ENCODE measurements around the gene TEAD1. TPM values are rescaled to one million over a fixed set of nuclear protein-coding genes. Genes with fewer than 3 reads are reported as not detected.

TEAD1 gene
- total RNA-seq, 2 experiments from 2014 or later: 0.59 to 0.65 TPM

- ChIA-PET POLR2A (no interaction called here), CTCF (interaction anchor here (0.7 kb wide), 1 partner anchor 765 kb away, joined by 3 read pairs; no protein-coding TSS in a partner anchor)
- Mint-ChIP-seq H3K9me3 (ENCODE audit: low read depth) (no peaks in the 10 kb centered on the region), H3K4me3 (no peak overlapping the region), H3K36me3 (ENCODE audit: low read depth) (no peaks in the 10 kb centered on the region), H3K27me3 (peaks cover 58% of the 10 kb centered on the region), H3K4me1 (no peaks in the 10 kb centered on the region), H3K27ac (no peak overlapping the region)
- no peak for ATAC-seq
- no peak for DNase-seq
- intact Hi-C loops (cut with DNase I, micrococcal nuclease): no loop called here
Measured at GRCh38 chr11:12667646-12668045, 6.6 kb upstream of the TEAD1 start.

GRCh38 chr11:12668166-12668565 lies 6.1 kb upstream of the TEAD1 start:
- ChIA-PET CTCF (interaction anchor here (0.7 kb wide), 1 partner anchor 766 kb away, joined by 3 read pairs; no protein-coding TSS in a partner anchor), POLR2A (no interaction called here)
- no peak overlapping the region for H3K4me3 Mint-ChIP-seq
- H3K9me3 Mint-ChIP-seq (ENCODE audit: low read depth): no peaks in the 10 kb centered on the region
- H3K36me3 Mint-ChIP-seq (ENCODE audit: low read depth): no peaks in the 10 kb centered on the region
- ATAC-seq: no peak
- intact Hi-C loops (cut with DNase I, micrococcal nuclease): no loop called here
- no peaks in the 10 kb centered on the region for H3K4me1 Mint-ChIP-seq
- no peak overlapping the region for H3K27ac Mint-ChIP-seq
- peaks cover 61% of the 10 kb centered on the region for H3K27me3 Mint-ChIP-seq
- no peak for DNase-seq

- CTCF ChIA-PET: no interaction called here
- Mint-ChIP-seq H3K27me3 (peaks cover 57% of the 10 kb centered on the region), H3K36me3 (ENCODE audit: low read depth) (no peaks in the 10 kb centered on the region), H3K9me3 (ENCODE audit: low read depth) (no peaks in the 10 kb centered on the region), H3K4me3 (no peak overlapping the region), H3K27ac (no peak overlapping the region), H3K4me1 (peaks cover 5% of the 10 kb centered on the region)
- POLR2A ChIA-PET: no interaction called here
- intact Hi-C loops (cut with DNase I, micrococcal nuclease): loop anchor here (5.0 to 10.0 kb wide), 5 partner anchors 215 to 1045 kb away; partner anchors contain the start of genes GALNT18 (in 1 of the 2), MICAL2 (in 1 of the 2) and USP47 (in 1 of the 2)
- no peak for ATAC-seq
- DNase-seq: no peak
Measured at GRCh38 chr11:12669930-12670329, 4.3 kb upstream of the TEAD1 start.

- no peak for ATAC-seq
- CTCF ChIA-PET: interaction anchor here (0.7 to 0.9 kb wide), 2 partner anchors 135 to 217 kb away, joined by 3 read pairs; no protein-coding TSS in a partner anchor
- Mint-ChIP-seq H3K9me3 (ENCODE audit: low read depth) (no peaks in the 10 kb centered on the region), H3K27me3 (peaks cover 56% of the 10 kb centered on the region), H3K4me1 (peaks cover 7% of the 10 kb centered on the region), H3K4me3 (no peak overlapping the region), H3K27ac (no peak overlapping the region), H3K36me3 (ENCODE audit: low read depth) (no peaks in the 10 kb centered on the region)
- DNase-seq: no peak
- intact Hi-C loops (cut with DNase I, micrococcal nuclease): loop anchor here (5.0 to 10.0 kb wide), 5 partner anchors 213 to 1047 kb away; partner anchors contain the start of genes GALNT18 (in 1 of the 2), MICAL2 (in 1 of the 2) and USP47 (in 1 of the 2)
- POLR2A ChIA-PET: no interaction called here
Measured at GRCh38 chr11:12671370-12671769, 2.9 kb upstream of the TEAD1 start.

GRCh38 chr11:12673601-12673923 lies 659 bp upstream of the TEAD1 start:
- peaks cover 63% of the 10 kb centered on the region for H3K27me3 Mint-ChIP-seq
- peak overlapping the region; percentile 70 for H3K4me3 Mint-ChIP-seq
- H3K27ac Mint-ChIP-seq: no peak overlapping the region
- peaks cover 7% of the 10 kb centered on the region for H3K4me1 Mint-ChIP-seq
- ChIA-PET CTCF (interaction anchor here (1.4 kb wide), 1 partner anchor 215 kb away, joined by 4 read pairs; no protein-coding TSS in a partner anchor), POLR2A (interaction anchor here (0.6 kb wide), 1 partner anchor 726 kb away, joined by 3 read pairs; no protein-coding TSS in a partner anchor)
- intact Hi-C loops (cut with DNase I, micrococcal nuclease): loop anchor here (5.0 to 10.0 kb wide), 5 partner anchors 211 to 1049 kb away; partner anchors contain the start of genes GALNT18 (in 1 of the 2), MICAL2 (in 1 of the 2) and USP47 (in 1 of the 2)
- no peaks in the 10 kb centered on the region for H3K36me3 Mint-ChIP-seq (ENCODE audit: low read depth)
- ATAC-seq: no peak
- no peak for DNase-seq
- H3K9me3 Mint-ChIP-seq (ENCODE audit: low read depth): no peaks in the 10 kb centered on the region

GRCh38 chr11:12674571-12674935 lies 332 bp downstream of the TEAD1 start:
- POLR2A ChIA-PET: no interaction called here
- DNase-seq (peak; percentile 46), ATAC-seq (peak; percentile 43)
- H3K27ac Mint-ChIP-seq: no peak overlapping the region
- H3K36me3 Mint-ChIP-seq (ENCODE audit: low read depth): no peaks in the 10 kb centered on the region
- H3K27me3 Mint-ChIP-seq: peaks cover 61% of the 10 kb centered on the region
- H3K4me3 Mint-ChIP-seq: no peak overlapping the region
- intact Hi-C loops (cut with DNase I, micrococcal nuclease): loop anchor here (1.0 to 10.0 kb wide), 8 partner anchors 44 to 1050 kb away; partner anchors contain the start of genes BMAL1 (in 1 of the 2), BTBD10 (in 1 of the 2), GALNT18 (in 1 of the 2) and MICAL2 (in 1 of the 2)
- CTCF ChIA-PET: interaction anchor here (1.4 kb wide), 1 partner anchor 214 kb away, joined by 4 read pairs; no protein-coding TSS in a partner anchor
- peaks cover 7% of the 10 kb centered on the region for H3K4me1 Mint-ChIP-seq
- no peaks in the 10 kb centered on the region for H3K9me3 Mint-ChIP-seq (ENCODE audit: low read depth)

- DNase-seq: peak; percentile 20
- ATAC-seq: no peak
Measured at GRCh38 chr11:12674936-12675696, 895 bp downstream of the TEAD1 start.

GRCh38 chr11:12675951-12676711 lies 1.9 kb downstream of the TEAD1 start:
- Mint-ChIP-seq H3K27ac (no peak overlapping the region), H3K4me3 (peak overlapping the region; percentile 57), H3K4me1 (peaks cover 16% of the 10 kb centered on the region), H3K27me3 (peaks cover 66% of the 10 kb centered on the region), H3K9me3 (ENCODE audit: low read depth) (no peaks in the 10 kb centered on the region), H3K36me3 (ENCODE audit: low read depth) (no peaks in the 10 kb centered on the region)
- intact Hi-C loops (cut with DNase I, micrococcal nuclease): loop anchor here (2.0 to 10.0 kb wide), 4 partner anchors 209 to 1051 kb away; partner anchors contain the start of genes BTBD10 (in 1 of the 2), FAR1 (in 1 of the 2) and GALNT18 (in 1 of the 2)
- ChIA-PET CTCF (interaction anchor here (0.7 kb wide), 1 partner anchor 75 kb away, joined by 3 read pairs; no protein-coding TSS in a partner anchor), POLR2A (no interaction called here)
- no peak for DNase-seq
- ATAC-seq: no peak

More at GRCh38 chr11:12674936-12675696, 895 bp downstream of the TEAD1 start:
- CTCF ChIA-PET: no interaction called here
- Mint-ChIP-seq H3K9me3 (ENCODE audit: low read depth) (no peaks in the 10 kb centered on the region), H3K27ac (no peak overlapping the region), H3K4me3 (peak overlapping the region; percentile 57), H3K36me3 (ENCODE audit: low read depth) (no peaks in the 10 kb centered on the region), H3K27me3 (peaks cover 58% of the 10 kb centered on the region), H3K4me1 (peaks cover 8% of the 10 kb centered on the region)
- POLR2A ChIA-PET: no interaction called here
- intact Hi-C loops (cut with DNase I, micrococcal nuclease): loop anchor here (1.0 to 10.0 kb wide), 9 partner anchors 43 to 1050 kb away; partner anchors contain the start of genes BMAL1 (in 1 of the 2), BTBD10 (in 1 of the 2), FAR1 (in 1 of the 2) and GALNT18 (in 1 of the 2)

GRCh38 chr11:12677131-12677530 lies 2.9 kb downstream of the TEAD1 start:
- no peaks in the 10 kb centered on the region for H3K9me3 Mint-ChIP-seq (ENCODE audit: low read depth)
- DNase-seq (no peak), ATAC-seq (no peak)
- H3K4me3 Mint-ChIP-seq: no peak overlapping the region
- H3K27ac Mint-ChIP-seq: no peak overlapping the region
- POLR2A ChIA-PET: no interaction called here
- H3K4me1 Mint-ChIP-seq: peaks cover 16% of the 10 kb centered on the region
- CTCF ChIA-PET: interaction anchor here (0.6 kb wide), 1 partner anchor 21 kb away, joined by 3 read pairs; no protein-coding TSS in a partner anchor
- no peaks in the 10 kb centered on the region for H3K36me3 Mint-ChIP-seq (ENCODE audit: low read depth)
- intact Hi-C loops (cut with DNase I, micrococcal nuclease): loop anchor here (5.0 to 10.0 kb wide), 3 partner anchors 208 to 1052 kb away; partner anchors contain the start of genes FAR1 (in 1 of the 2) and GALNT18 (in 1 of the 2)
- peaks cover 65% of the 10 kb centered on the region for H3K27me3 Mint-ChIP-seq

- no peak for DNase-seq
- Mint-ChIP-seq H3K4me3 (no peak overlapping the region), H3K36me3 (ENCODE audit: low read depth) (no peaks in the 10 kb centered on the region), H3K9me3 (ENCODE audit: low read depth) (no peaks in the 10 kb centered on the region), H3K27ac (no peak overlapping the region), H3K4me1 (peaks cover 16% of the 10 kb centered on the region), H3K27me3 (peaks cover 62% of the 10 kb centered on the region)
- no peak for ATAC-seq
- ChIA-PET POLR2A (interaction anchor here (0.7 kb wide), 1 partner anchor 309 kb away, joined by 3 read pairs; no protein-coding TSS in a partner anchor), CTCF (interaction anchor here (0.6 to 1.4 kb wide), 2 partner anchors 12 to 36 kb away, joined by 3 read pairs; no protein-coding TSS in a partner anchor)
- intact Hi-C loops (cut with DNase I, micrococcal nuclease): loop anchor here (5.0 to 10.0 kb wide), 3 partner anchors 207 to 1053 kb away; partner anchors contain the start of genes FAR1 (in 1 of the 2) and GALNT18 (in 1 of the 2)
Measured at GRCh38 chr11:12678092-12678491, 3.9 kb downstream of the TEAD1 start.

Measured in activated CD4-positive, alpha-beta T cell treated with anti-CD3 and anti-CD28 coated beads for 36 hours (primary cell).